Effector memory CD8-positive, alpha-beta T cell (primary cell): Measurements from ENCODE around the gene TRAPPC5.

Experiments used
- ATAC-seq: fragments of 150-1000 bp; cut with Tn5 transposase; replicated peaks from 2 replicates; pipeline ENCODE4 v1.10.0; 2021; ENCODE audit warnings: mild to moderate bottlenecking, moderate library complexity
- DNase-seq, 3 experiments: peaks; one replicate each; pipeline ENCODE4 v3.0.0; 2021
- H3K27ac Mint-ChIP-seq, 2 donors: one replicate each; pipeline ENCODE4 v1.8.0; 2022; ENCODE audit warnings: mild to moderate bottlenecking in 2 of 2, mixed read lengths in 2 of 2, moderate library complexity in 2 of 2
- H3K27me3 Mint-ChIP-seq, 2 donors: one replicate each; pipeline ENCODE4 v1.8.0; 2022; ENCODE audit warnings: mixed read lengths in 2 of 2
- H3K36me3 Mint-ChIP-seq: one replicate; pipeline ENCODE4 v1.8.0; 2022; ENCODE audit warnings: mild to moderate bottlenecking, moderate library complexity, mixed read lengths; ENCODE audit not compliant: insufficient read depth
- H3K4me1 Mint-ChIP-seq, 2 donors: one replicate each; pipeline ENCODE4 v1.8.0; 2022; ENCODE audit warnings: low read depth in 2 of 2, mixed read lengths in 2 of 2
- H3K4me3 Mint-ChIP-seq, 2 donors: one replicate each; pipeline ENCODE4 v1.8.0; 2022; ENCODE audit warnings: mild to moderate bottlenecking in 2 of 2, mixed read lengths in 2 of 2, moderate library complexity in 2 of 2
- H3K9me3 Mint-ChIP-seq, 2 donors: one replicate each; pipeline ENCODE4 v1.8.0; 2022; ENCODE audit warnings: mixed read lengths in 2 of 2

TRAPPC5 gene

GRCh38 chr19:7704280-7705060, 23.8 kb downstream of the TRAPPC5 start:
- DNase-seq (no peak), ATAC-seq (no peak)
- Mint-ChIP-seq H3K4me1 (peaks cover 22 to 23% of the 10 kb centered on the region in 2 donors), H3K4me3 (no peak overlapping the region), H3K27me3 (peaks cover 10 to 22% of the 10 kb centered on the region in 2 donors), H3K36me3 (peaks cover 16% of the 10 kb centered on the region), H3K27ac (peak overlapping the region in 1 of 2 donors; percentile 17), H3K9me3 (no peaks in the 10 kb centered on the region)

GRCh38 chr19:7705387-7706187, 25.0 kb downstream of the TRAPPC5 start:
- no peaks in the 10 kb centered on the region for H3K9me3 Mint-ChIP-seq
- H3K27me3 Mint-ChIP-seq = peaks cover 0 to 11% of the 10 kb centered on the region in 2 donors
- H3K27ac Mint-ChIP-seq = peak overlapping the region; percentile 41 to 82
- ATAC-seq (peak; percentile 96), DNase-seq (peak; percentile 61 to 65 (median 62))
- peaks cover 16% of the 10 kb centered on the region for H3K36me3 Mint-ChIP-seq
- peaks cover 21 to 22% of the 10 kb centered on the region in 2 donors for H3K4me1 Mint-ChIP-seq
- peak overlapping the region; percentile 69 for H3K4me3 Mint-ChIP-seq

GRCh38 chr19:7706188-7706954, 25.7 kb downstream of the TRAPPC5 start:
- peaks cover 0 to 11% of the 10 kb centered on the region in 2 donors for H3K27me3 Mint-ChIP-seq
- H3K36me3 Mint-ChIP-seq = peaks cover 16% of the 10 kb centered on the region
- peak overlapping the region; percentile 66 to 82 for H3K27ac Mint-ChIP-seq
- H3K4me3 Mint-ChIP-seq = peak overlapping the region; percentile 69
- ATAC-seq = no peak
- no peaks in the 10 kb centered on the region for H3K9me3 Mint-ChIP-seq
- peaks cover 21 to 22% of the 10 kb centered on the region in 2 donors for H3K4me1 Mint-ChIP-seq
- no peak for DNase-seq

- H3K9me3 Mint-ChIP-seq = no peaks in the 10 kb centered on the region
- peaks cover 0 to 11% of the 10 kb centered on the region in 2 donors for H3K27me3 Mint-ChIP-seq
- DNase-seq (no peak), ATAC-seq (no peak)
- H3K4me3 Mint-ChIP-seq = peak overlapping the region; percentile 69
- H3K36me3 Mint-ChIP-seq = peaks cover 15% of the 10 kb centered on the region
- H3K4me1 Mint-ChIP-seq = peaks cover 21 to 22% of the 10 kb centered on the region in 2 donors
- peak overlapping the region; percentile 66 to 71 for H3K27ac Mint-ChIP-seq
Observed at GRCh38 chr19:7706955-7707456, 26.4 kb downstream of the TRAPPC5 start.

- Mint-ChIP-seq H3K4me1 (peaks cover 20% of the 10 kb centered on the region in 2 donors), H3K4me3 (no peak overlapping the region), H3K27me3 (no peaks in the 10 kb centered on the region), H3K27ac (no peak overlapping the region), H3K36me3 (peaks cover 8% of the 10 kb centered on the region), H3K9me3 (no peaks in the 10 kb centered on the region)
- DNase-seq = no peak
- ATAC-seq = no peak
Observed at GRCh38 chr19:7709932-7710460, 29.4 kb downstream of the TRAPPC5 start.

GRCh38 chr19:7710616-7711015, 30.0 kb downstream of the TRAPPC5 start:
- Mint-ChIP-seq H3K27me3 (no peaks in the 10 kb centered on the region), H3K27ac (no peak overlapping the region), H3K4me1 (peaks cover 14 to 16% of the 10 kb centered on the region in 2 donors), H3K36me3 (peaks cover 5% of the 10 kb centered on the region), H3K4me3 (no peak overlapping the region), H3K9me3 (no peaks in the 10 kb centered on the region)
- no peak for ATAC-seq
- DNase-seq = no peak

- no peak for ATAC-seq
- Mint-ChIP-seq H3K36me3 (no peaks in the 10 kb centered on the region), H3K9me3 (peaks cover 0 to 3% of the 10 kb centered on the region in 2 donors), H3K27ac (peak overlapping the region in 1 of 2 donors; percentile 27), H3K27me3 (no peaks in the 10 kb centered on the region), H3K4me3 (no peak overlapping the region), H3K4me1 (peaks cover 0 to 6% of the 10 kb centered on the region in 2 donors)
- DNase-seq = no peak
Observed at GRCh38 chr19:7715671-7716070, 35.0 kb downstream of the TRAPPC5 start.

- H3K4me1 Mint-ChIP-seq = peaks cover 0 to 6% of the 10 kb centered on the region in 2 donors
- peak overlapping the region in 1 of 2 donors; percentile 27 for H3K27ac Mint-ChIP-seq
- ATAC-seq = no peak
- H3K36me3 Mint-ChIP-seq = no peaks in the 10 kb centered on the region
- DNase-seq = no peak
- peaks cover 0 to 3% of the 10 kb centered on the region in 2 donors for H3K9me3 Mint-ChIP-seq
- no peaks in the 10 kb centered on the region for H3K27me3 Mint-ChIP-seq
- H3K4me3 Mint-ChIP-seq = no peak overlapping the region
Observed at GRCh38 chr19:7716762-7717161, 36.1 kb downstream of the TRAPPC5 start.

GRCh38 chr19:7718668-7719067, 38.0 kb downstream of the TRAPPC5 start:
- peaks cover 0 to 11% of the 10 kb centered on the region in 2 donors for H3K27me3 Mint-ChIP-seq
- peak overlapping the region in 1 of 2 donors; percentile 55 for H3K27ac Mint-ChIP-seq
- peaks cover 0 to 3% of the 10 kb centered on the region in 2 donors for H3K9me3 Mint-ChIP-seq
- DNase-seq (peak in 1 of 3 experiments; percentile 11), ATAC-seq (peak; percentile 90)
- peak overlapping the region in 1 of 2 donors; percentile 52 for H3K4me3 Mint-ChIP-seq
- no peaks in the 10 kb centered on the region for H3K36me3 Mint-ChIP-seq
- H3K4me1 Mint-ChIP-seq = peaks cover 0 to 6% of the 10 kb centered on the region in 2 donors

GRCh38 chr19:7720351-7720750, 39.7 kb downstream of the TRAPPC5 start:
- H3K36me3 Mint-ChIP-seq = no peaks in the 10 kb centered on the region
- ATAC-seq (no peak), DNase-seq (no peak)
- H3K27ac Mint-ChIP-seq = no peak overlapping the region
- no peak overlapping the region for H3K4me3 Mint-ChIP-seq
- H3K9me3 Mint-ChIP-seq = peaks cover 0 to 3% of the 10 kb centered on the region in 2 donors
- H3K27me3 Mint-ChIP-seq = peaks cover 0 to 25% of the 10 kb centered on the region in 2 donors
- peaks cover 0 to 6% of the 10 kb centered on the region in 2 donors for H3K4me1 Mint-ChIP-seq

- H3K9me3 Mint-ChIP-seq = no peaks in the 10 kb centered on the region
- H3K36me3 Mint-ChIP-seq = no peaks in the 10 kb centered on the region
- H3K27ac Mint-ChIP-seq = no peak overlapping the region
- H3K4me1 Mint-ChIP-seq = peaks cover 0 to 6% of the 10 kb centered on the region in 2 donors
- H3K4me3 Mint-ChIP-seq = no peak overlapping the region
- ATAC-seq = no peak
- DNase-seq = no peak
- H3K27me3 Mint-ChIP-seq = peaks cover 2 to 35% of the 10 kb centered on the region in 2 donors
Observed at GRCh38 chr19:7722231-7722651, 41.6 kb downstream of the TRAPPC5 start.

- H3K4me1 Mint-ChIP-seq = peaks cover 4 to 6% of the 10 kb centered on the region in 2 donors
- no peak for DNase-seq
- no peak for ATAC-seq
- no peak overlapping the region for H3K4me3 Mint-ChIP-seq
- peaks cover 33 to 67% of the 10 kb centered on the region in 2 donors for H3K27me3 Mint-ChIP-seq
- no peaks in the 10 kb centered on the region for H3K9me3 Mint-ChIP-seq
- no peak overlapping the region for H3K27ac Mint-ChIP-seq
- H3K36me3 Mint-ChIP-seq = no peaks in the 10 kb centered on the region
Observed at GRCh38 chr19:7725791-7726190, 45.2 kb downstream of the TRAPPC5 start.
